HCT116 (cell line): ENCODE data around the gene PRR15L. TPM values are rescaled to one million over a fixed set of nuclear protein-coding genes. Genes with fewer than 3 reads are reported as not detected.

Experiments used
- ATAC-seq: fragments of 200-7000 bp; cut with Tn5 transposase; 2 replicates; pipeline ENCODE4 v1.9.1; 2020; ENCODE audit warnings: mild to moderate bottlenecking, moderate library complexity
- BruUV-seq: library from RNA; stranded (reverse); fragments of 400-500 nt; replicated peaks from 2 replicates; lab custom pipeline; 2021; lab: Mats Ljungman, UMichigan
- CTCF ChIA-PET: fragments of 300-600 bp; sonication (Branson Sonifier 250); formaldehyde crosslinking; loops from one replicate; lab custom pipeline; 2021; ENCODE audit warnings: antibody characterized with exemption; lab: Charles Lee
- POLR2A ChIA-PET: fragments of 300-600, 350-600 bp; sonication (Branson Sonifier 250); formaldehyde crosslinking; loops from one replicate; lab custom pipeline; 2021; ENCODE audit warnings: antibody characterized with exemption; lab: Charles Lee
- RAD21 ChIA-PET, 2 experiments: fragments of 300-600 bp; sonication (Branson Sonifier 250); formaldehyde crosslinking; loops; one replicate each; lab custom pipeline; 2023; ENCODE audit warnings: low total read pairs in 2 of 2; ENCODE audit not compliant: uncharacterized antibody in 2 of 2, unreplicated experiment in 2 of 2, low non-redundant PET in 1 of 2; lab: Charles Lee
- DNase-seq: peaks from one replicate; pipeline ENCODE4 v3.0.0-alpha.2; 2010; ENCODE audit warnings: low read depth, low spot score
- H2AFZ ChIP-seq: fragments of 200-600 bp; shearing (Covaris generic), sonication (generic); 2 replicates; pipeline ENCODE4 v1.6.1; 2017; ENCODE audit warnings: low read depth, mixed run types, mixed read lengths, antibody characterized with exemption, low read length; ENCODE audit not compliant: poor library complexity, severe bottlenecking
- H3K27ac ChIP-seq: 2 replicates; pipeline ENCODE4 v1.5.1; 2012; ENCODE audit warnings: low read depth, low read length
- H3K27me3 ChIP-seq: fragments of 200-600 bp; sonication (generic); 2 replicates; pipeline ENCODE4 v1.6.1; 2016; ENCODE audit warnings: mixed run types, low read length, mixed read lengths; ENCODE audit not compliant: insufficient read depth
- H3K36me3 ChIP-seq, 2 experiments: fragments of 200-500 bp in 1 of 2; fragments of 200-600 bp in 1 of 2; sonication (Bioruptor generic) in 1 of 2; sonication (generic) in 1 of 2; 2 replicates each; pipeline versions ENCODE4 v1.5.1 to v1.6.1; 2014 to 2016; ENCODE audit warnings: low read length in 2 of 2, inconsistent platforms in 1 of 2, mixed read lengths in 1 of 2, mixed run types in 1 of 2; ENCODE audit not compliant: insufficient read depth in 2 of 2, control insufficient read depth in 1 of 2
- H3K4me1 ChIP-seq, 2 experiments: fragments of 200-600 bp in 1 of 2; sonication (generic) in 1 of 2; 2 replicates each; pipeline versions ENCODE4 v1.5.1 to v1.6.1; 2012 to 2017; ENCODE audit warnings: low read length in 2 of 2, inconsistent platforms in 1 of 2, mild to moderate bottlenecking in 1 of 2, mixed read lengths in 1 of 2, mixed run types in 1 of 2, moderate library complexity in 1 of 2; ENCODE audit not compliant: insufficient read depth in 2 of 2, control insufficient read depth in 1 of 2
- H3K4me2 ChIP-seq: fragments of 200-600 bp; sonication (generic); 2 replicates; pipeline ENCODE4 v1.6.1; 2017; ENCODE audit warnings: mixed run types, low read length, mixed read lengths
- H3K4me3 ChIP-seq, 2 experiments: fragments of 200-600 bp in 1 of 2; sonication (generic) in 1 of 2; replicated peaks in 1 of 2; 2 replicates each; pipeline ENCODE4 v1.5.1; 2011 to 2016; ENCODE audit warnings: low read length in 2 of 2, control low read depth in 1 of 2, low read depth in 1 of 2, mild to moderate bottlenecking in 1 of 2, mixed read lengths in 1 of 2, mixed run types in 1 of 2
- H3K79me2 ChIP-seq: fragments of 200-600 bp; sonication (generic); 2 replicates; pipeline ENCODE4 v1.6.1; 2017; ENCODE audit warnings: mild to moderate bottlenecking, mixed run types, low read length, moderate library complexity, mixed read lengths; ENCODE audit not compliant: insufficient read depth
- H3K9ac ChIP-seq: fragments of 200-600 bp; sonication (generic); 2 replicates; pipeline ENCODE4 v1.6.1; 2016; ENCODE audit warnings: low read length, mixed read lengths
- H3K9me2 ChIP-seq: fragments of 200-600 bp; sonication (generic), shearing (Covaris generic); 2 replicates; pipeline ENCODE4 v1.6.1; 2017; ENCODE audit warnings: mixed run types, mild to moderate bottlenecking, moderate library complexity; ENCODE audit not compliant: insufficient read depth
- H3K9me3 ChIP-seq, 2 experiments: fragments of 200-500 bp in 1 of 2; fragments of 200-600 bp in 1 of 2; sonication (Bioruptor generic) in 1 of 2; sonication (generic) in 1 of 2; 2 replicates each; pipeline ENCODE4 v1.6.1; 2014 to 2017; ENCODE audit warnings: low read length in 2 of 2, mixed read lengths in 2 of 2, inconsistent platforms in 1 of 2, low read depth in 1 of 2, mild to moderate bottlenecking in 1 of 2, mixed run types in 1 of 2, moderate library complexity in 1 of 2; ENCODE audit not compliant: control insufficient read depth in 1 of 2, insufficient read depth in 1 of 2
- H4K20me1 ChIP-seq: fragments of 200-600 bp; sonication (generic), shearing (Covaris generic); 2 replicates; pipeline ENCODE4 v1.6.1; 2017; ENCODE audit warnings: mixed run types, mild to moderate bottlenecking, moderate library complexity; ENCODE audit not compliant: insufficient read depth
- CBX3 ChIP-seq: IDR thresholded peaks from 2 replicates; pipeline ENCODE4 v1.6.1; 2012; ENCODE audit warnings: low read depth
- CEBPB ChIP-seq: IDR thresholded peaks from 2 replicates; pipeline ENCODE4 v1.6.1; 2012; ENCODE audit warnings: low read depth
- CTCF ChIP-seq, 3 experiments: fragments of 200-600 bp in 1 of 3; sonication (generic) in 1 of 3; IDR thresholded peaks in 2 of 3; conservative IDR thresholded peaks in 1 of 3; 2 replicates each; pipeline ENCODE4 v1.5.1; 2012 to 2017; ENCODE audit warnings: low read depth in 2 of 3, low read length in 2 of 3, antibody characterized with exemption in 1 of 3, borderline replicate concordance in 1 of 3, control low read depth in 1 of 3, mild to moderate bottlenecking in 1 of 3, mixed read lengths in 1 of 3, mixed run types in 1 of 3, moderate library complexity in 1 of 3; ENCODE audit not compliant: insufficient read depth in 1 of 3
- EGR1 ChIP-seq: IDR thresholded peaks from 2 replicates; pipeline ENCODE4 v1.6.1; 2012; ENCODE audit warnings: low read depth
- EZH2 ChIP-seq: fragments of 200-600 bp; sonication (generic); IDR thresholded peaks from 2 replicates; pipeline ENCODE4 v1.6.1; 2017; ENCODE audit warnings: antibody characterized with exemption, mixed run types
- FOSL1 ChIP-seq: IDR thresholded peaks from 2 replicates; pipeline ENCODE4 v1.6.1; 2012; ENCODE audit warnings: low read depth
- JUND ChIP-seq: IDR thresholded peaks from 2 replicates; pipeline ENCODE4 v1.6.1; 2012
- POLR2A ChIP-seq: IDR thresholded peaks from 2 replicates; pipeline ENCODE4 v1.7.0; 2011; ENCODE audit warnings: borderline replicate concordance; ENCODE audit not compliant: insufficient read depth, insufficient read length; ENCODE audit errors: extremely low read depth
- POLR2AphosphoS5 ChIP-seq: IDR thresholded peaks from 2 replicates; pipeline ENCODE4 v1.6.1; 2011; ENCODE audit warnings: mild to moderate bottlenecking, low read depth, low read length, moderate library complexity
- RAD21 ChIP-seq: IDR thresholded peaks from 2 replicates; pipeline ENCODE4 v1.6.1; 2012; ENCODE audit warnings: low read depth, mild to moderate bottlenecking
- SIN3A ChIP-seq: IDR thresholded peaks from 2 replicates; pipeline ENCODE4 v1.6.1; 2012; ENCODE audit warnings: low read depth
- YY1 ChIP-seq: IDR thresholded peaks from 2 replicates; pipeline ENCODE4 v1.6.1; 2011; ENCODE audit warnings: low read length, low read depth, moderate library complexity, mild to moderate bottlenecking; ENCODE audit not compliant: insufficient replicate concordance; ENCODE audit errors: extremely low read depth
- ZFX ChIP-seq: fragments of 450-650 bp; IDR thresholded peaks from 2 replicates; pipeline ENCODE4 v1.6.1; 2017
- intact Hi-C: fragments of 100-400 bp; cut with micrococcal nuclease; formaldehyde crosslinking; loops from 2 replicates; pipeline ENCODE4 v1.10.0; 2022
- total RNA-seq: library from RNA; stranded (reverse); gene quantifications from one replicate; pipeline ENCODE4 v1.2.1, GENCODE V29; 2021; ENCODE audit not compliant: unreplicated experiment
- TF ChIP-seq, protein P1 (sequence below): IDR thresholded peaks from 2 replicates; pipeline ENCODE4 v1.6.1; 2011; ENCODE audit warnings: mild to moderate bottlenecking, low read length, moderate library complexity; ENCODE audit not compliant: insufficient replicate concordance; ENCODE audit errors: extremely low read depth
- TF ChIP-seq, protein P2 (sequence below): IDR thresholded peaks from 2 replicates; pipeline ENCODE4 v1.6.1; 2012
- TF ChIP-seq, protein P3 (sequence below): IDR thresholded peaks from 2 replicates; pipeline ENCODE4 v1.6.1; 2012

PRR15L gene
- total RNA-seq, 1 experiment from 2014 or later: 0.34 TPM

DNA sequence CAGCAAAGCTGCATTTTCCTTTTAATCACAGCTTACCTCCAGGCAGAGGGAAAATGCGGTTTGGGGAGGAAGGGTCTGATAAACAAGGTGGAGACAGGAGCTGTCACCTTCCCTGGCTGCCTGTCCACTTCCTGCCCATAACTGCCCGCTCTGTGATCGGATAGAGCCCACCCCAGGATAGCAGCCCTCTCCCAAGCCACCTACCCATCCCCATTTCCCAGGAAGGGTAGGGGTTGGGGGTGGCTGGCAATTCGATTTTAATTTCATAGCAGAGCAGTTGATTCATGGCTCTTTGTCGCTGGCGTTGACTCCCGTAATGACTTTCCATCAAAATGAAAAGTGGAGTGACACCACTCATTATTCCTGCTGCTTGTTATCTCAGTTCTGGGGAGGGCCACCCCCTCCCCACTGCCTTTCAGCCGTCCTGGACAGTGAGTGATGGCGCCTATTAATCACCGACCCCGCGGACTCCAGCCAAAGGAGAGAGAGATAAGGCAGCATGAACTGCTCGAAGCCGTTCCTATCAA, 24.5 kb upstream of the PRR15L start:
- no TSS peak for BruUV-seq
- Histone ChIP-seq H3K4me3 (no peak overlapping the region), H3K4me1 (no peaks in the 10 kb centered on the region), H3K36me3 (peaks cover 46 to 49% of the 10 kb centered on the region in 2 experiments), H3K27ac (no peak overlapping the region), H2AFZ (no peak overlapping the region), H3K9ac (no peak overlapping the region), H3K27me3 (no peaks in the 10 kb centered on the region), H3K9me2 (no peaks in the 10 kb centered on the region), H3K9me3 (no peaks in the 10 kb centered on the region), H3K4me2 (no peak overlapping the region), H3K79me2 (no peaks in the 10 kb centered on the region), H4K20me1 (no peaks in the 10 kb centered on the region)
- DNase-seq: no peak
- no peak for ATAC-seq
- CTCF ChIA-PET: interaction anchor here (5.5 kb wide), 1 partner anchor 36 kb away, joined by 46 read pairs; no protein-coding TSS in a partner anchor
- POLR2A ChIA-PET: no interaction called here
- intact Hi-C loops: no loop called here
- RAD21 ChIA-PET: no interaction called here
- TF ChIP-seq, protein P1, sequence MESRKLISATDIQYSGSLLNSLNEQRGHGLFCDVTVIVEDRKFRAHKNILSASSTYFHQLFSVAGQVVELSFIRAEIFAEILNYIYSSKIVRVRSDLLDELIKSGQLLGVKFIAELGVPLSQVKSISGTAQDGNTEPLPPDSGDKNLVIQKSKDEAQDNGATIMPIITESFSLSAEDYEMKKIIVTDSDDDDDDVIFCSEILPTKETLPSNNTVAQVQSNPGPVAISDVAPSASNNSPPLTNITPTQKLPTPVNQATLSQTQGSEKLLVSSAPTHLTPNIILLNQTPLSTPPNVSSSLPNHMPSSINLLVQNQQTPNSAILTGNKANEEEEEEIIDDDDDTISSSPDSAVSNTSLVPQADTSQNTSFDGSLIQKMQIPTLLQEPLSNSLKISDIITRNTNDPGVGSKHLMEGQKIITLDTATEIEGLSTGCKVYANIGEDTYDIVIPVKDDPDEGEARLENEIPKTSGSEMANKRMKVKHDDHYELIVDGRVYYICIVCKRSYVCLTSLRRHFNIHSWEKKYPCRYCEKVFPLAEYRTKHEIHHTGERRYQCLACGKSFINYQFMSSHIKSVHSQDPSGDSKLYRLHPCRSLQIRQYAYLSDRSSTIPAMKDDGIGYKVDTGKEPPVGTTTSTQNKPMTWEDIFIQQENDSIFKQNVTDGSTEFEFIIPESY: no peak
- TF ChIP-seq, protein P2, sequence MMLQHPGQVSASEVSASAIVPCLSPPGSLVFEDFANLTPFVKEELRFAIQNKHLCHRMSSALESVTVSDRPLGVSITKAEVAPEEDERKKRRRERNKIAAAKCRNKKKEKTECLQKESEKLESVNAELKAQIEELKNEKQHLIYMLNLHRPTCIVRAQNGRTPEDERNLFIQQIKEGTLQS: no peak
- TF ChIP-seq FOSL1 (no peak), EGR1 (no peak), RAD21 (no peak), ZFX (no peak), POLR2AphosphoS5 (no peak), CEBPB (no peak), EZH2 (no peak), JUND (no peak), CBX3 (no peak), YY1 (no peak), POLR2A (no peak), SIN3A (no peak), CTCF (IDR thresholded peaks at IDR 0.05 in 2 of 3, conservative IDR thresholded peaks at IDR 0.05 in 1 of 3; ENCODE audit: borderline replicate concordance in 1 of 3, insufficient read depth in 1 of 3, low read depth in 2 of 3, low read length in 2 of 3) (no peak)
- TF ChIP-seq, protein P3, sequence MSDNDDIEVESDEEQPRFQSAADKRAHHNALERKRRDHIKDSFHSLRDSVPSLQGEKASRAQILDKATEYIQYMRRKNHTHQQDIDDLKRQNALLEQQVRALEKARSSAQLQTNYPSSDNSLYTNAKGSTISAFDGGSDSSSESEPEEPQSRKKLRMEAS: no peak
